Natural killer cell (primary cell): Measurements from ENCODE around the gene CASP8. TPM values are rescaled to one million over a fixed set of nuclear protein-coding genes. Genes with fewer than 3 reads are reported as not detected.
A peak's percentile ranks its signal among the peaks of the same experiment; 100 is the strongest.

Experiments
- ATAC-seq, 3 donors: fragments of 150-1000 bp in 2 of 3; fragments of 200-7000 bp in 1 of 3; cut with Tn5 transposase; 1 replicate in 1 of 3; 2 replicates in 2 of 3; pipeline ENCODE4 v1.10.0; 2021; ENCODE audit warnings: mild to moderate bottlenecking in 2 of 3, moderate library complexity in 2 of 3
- DNase-seq, 2 donors: peaks; one replicate each; pipeline versions ENCODE4 v3.0.0 to v3.0.0-alpha.2; 2013 to 2021; ENCODE audit warnings: mixed read lengths in 1 of 2
- H3K27ac ChIP-seq: one replicate; pipeline ENCODE4 v1.5.1; 2013; ENCODE audit warnings: mild to moderate bottlenecking, low read length
- H3K27me3 ChIP-seq: one replicate; pipeline ENCODE4 v1.6.1; 2013; ENCODE audit warnings: low read length; ENCODE audit not compliant: control insufficient read depth, insufficient read depth
- H3K36me3 ChIP-seq: one replicate; pipeline ENCODE4 v1.6.1; 2013; ENCODE audit warnings: low read length; ENCODE audit not compliant: control insufficient read depth, insufficient read depth
- H3K4me1 ChIP-seq: one replicate; pipeline ENCODE4 v1.6.1; 2013; ENCODE audit warnings: low read length; ENCODE audit not compliant: control insufficient read depth, insufficient read depth
- H3K4me3 ChIP-seq: one replicate; pipeline ENCODE4 v1.5.1; 2013; ENCODE audit warnings: low read length
- H3K9me3 ChIP-seq: one replicate; pipeline ENCODE4 v1.6.1; 2013; ENCODE audit warnings: low read length; ENCODE audit not compliant: control insufficient read depth, insufficient read depth
- H3K27ac Mint-ChIP-seq, 2 donors: one replicate each; pipeline ENCODE4 v1.8.0; 2022; ENCODE audit warnings: mild to moderate bottlenecking in 2 of 2, mixed read lengths in 2 of 2, moderate library complexity in 1 of 2
- H3K27me3 Mint-ChIP-seq, 2 donors: one replicate each; pipeline ENCODE4 v1.8.0; 2022; ENCODE audit warnings: low read depth in 2 of 2, mixed read lengths in 2 of 2
- H3K36me3 Mint-ChIP-seq: one replicate; pipeline ENCODE4 v1.8.0; 2022; ENCODE audit warnings: mixed read lengths
- H3K4me1 Mint-ChIP-seq, 2 donors: one replicate each; pipeline ENCODE4 v1.8.0; 2022; ENCODE audit warnings: mixed read lengths in 2 of 2
- H3K4me3 Mint-ChIP-seq: one replicate; pipeline ENCODE4 v1.8.0; 2022; ENCODE audit warnings: mild to moderate bottlenecking, moderate library complexity, mixed read lengths
- H3K9me3 Mint-ChIP-seq, 2 donors: one replicate each; pipeline ENCODE4 v1.8.0; 2022; ENCODE audit warnings: mixed read lengths in 2 of 2
- WGBS: methylation state at CpG from one replicate; pipeline ENCODE4 v1.1.7; 2013; ENCODE audit warnings: missing lambda C conversion rate; ENCODE audit not compliant: insufficient coverage; 5-methylcytosine and 5-hydroxymethylcytosine counted together
- intact Hi-C: fragments of 100-400 bp; cut with micrococcal nuclease; formaldehyde crosslinking; loops from one replicate; pipeline ENCODE4 v1.14.2; 2022
- total RNA-seq, 4 donors: library from RNA; stranded (reverse); fragments of 120-200 nt in 1 of 4; gene quantifications; one replicate each; pipeline versions ENCODE4 v1.2.3 to v1.2.4, GENCODE V29; 2013 to 2022
- TF ChIP-seq, protein P1 (sequence below): fragments of 200-600 bp; IDR thresholded peaks from one replicate; pipeline ENCODE4 v1.8.0; 2022; ENCODE audit warnings: antibody characterized with exemption

The CASP8 gene
- total RNA-seq, 3 donors from 2014 or later (not counting 1 experiment from before 2014, with no cell fraction given) = 218 to 404 (median 347) TPM

DNA sequence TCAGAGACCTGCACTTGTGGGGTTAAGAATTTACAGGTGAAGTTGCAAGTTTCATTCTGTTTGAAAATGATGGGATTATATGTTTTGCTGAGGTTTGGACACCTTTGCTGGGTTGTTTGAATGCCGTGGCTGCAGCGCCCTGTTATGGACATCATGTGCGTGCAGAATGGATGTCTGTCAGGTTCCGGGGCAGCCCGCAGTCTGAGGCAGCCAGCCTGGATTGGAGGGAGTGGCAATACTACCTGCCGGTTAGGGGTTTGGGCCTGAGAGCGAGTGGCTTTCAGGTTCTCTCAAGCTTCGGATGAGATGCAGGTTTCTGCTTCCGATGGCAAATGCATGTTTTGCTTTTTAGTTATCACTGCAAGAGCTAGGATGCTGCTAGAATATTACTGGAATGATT lies 1.1 kb downstream of the CASP8 start:
- H3K27ac Mint-ChIP-seq = peak overlapping the region; percentile 100
- H3K36me3 Mint-ChIP-seq = no peaks in the 10 kb centered on the region
- Histone ChIP-seq H3K27me3 (no peaks in the 10 kb centered on the region), H3K27ac (peak overlapping the region; percentile 98), H3K4me3 (peak overlapping the region; percentile 66), H3K36me3 (peaks cover 2% of the 10 kb centered on the region), H3K9me3 (no peaks in the 10 kb centered on the region), H3K4me1 (peaks cover 65% of the 10 kb centered on the region)
- WGBS = 2% methylated on average over 9 of the region's 9 CpGs
- H3K9me3 Mint-ChIP-seq = no peaks in the 10 kb centered on the region
- no peak for ATAC-seq
- intact Hi-C loops = loop anchor here (5.0 kb wide), 3 partner anchors 69 to 449 kb away; partner anchors contain the start of genes BZW1 and CLK1
- peak; percentile 36 to 79 for DNase-seq
- H3K4me3 Mint-ChIP-seq = peak overlapping the region; percentile 100
- no peaks in the 10 kb centered on the region for H3K27me3 Mint-ChIP-seq
- H3K4me1 Mint-ChIP-seq = peaks cover 83 to 91% of the 10 kb centered on the region in 2 donors
- TF ChIP-seq, protein P1, sequence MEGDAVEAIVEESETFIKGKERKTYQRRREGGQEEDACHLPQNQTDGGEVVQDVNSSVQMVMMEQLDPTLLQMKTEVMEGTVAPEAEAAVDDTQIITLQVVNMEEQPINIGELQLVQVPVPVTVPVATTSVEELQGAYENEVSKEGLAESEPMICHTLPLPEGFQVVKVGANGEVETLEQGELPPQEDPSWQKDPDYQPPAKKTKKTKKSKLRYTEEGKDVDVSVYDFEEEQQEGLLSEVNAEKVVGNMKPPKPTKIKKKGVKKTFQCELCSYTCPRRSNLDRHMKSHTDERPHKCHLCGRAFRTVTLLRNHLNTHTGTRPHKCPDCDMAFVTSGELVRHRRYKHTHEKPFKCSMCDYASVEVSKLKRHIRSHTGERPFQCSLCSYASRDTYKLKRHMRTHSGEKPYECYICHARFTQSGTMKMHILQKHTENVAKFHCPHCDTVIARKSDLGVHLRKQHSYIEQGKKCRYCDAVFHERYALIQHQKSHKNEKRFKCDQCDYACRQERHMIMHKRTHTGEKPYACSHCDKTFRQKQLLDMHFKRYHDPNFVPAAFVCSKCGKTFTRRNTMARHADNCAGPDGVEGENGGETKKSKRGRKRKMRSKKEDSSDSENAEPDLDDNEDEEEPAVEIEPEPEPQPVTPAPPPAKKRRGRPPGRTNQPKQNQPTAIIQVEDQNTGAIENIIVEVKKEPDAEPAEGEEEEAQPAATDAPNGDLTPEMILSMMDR = no peak

DNA sequence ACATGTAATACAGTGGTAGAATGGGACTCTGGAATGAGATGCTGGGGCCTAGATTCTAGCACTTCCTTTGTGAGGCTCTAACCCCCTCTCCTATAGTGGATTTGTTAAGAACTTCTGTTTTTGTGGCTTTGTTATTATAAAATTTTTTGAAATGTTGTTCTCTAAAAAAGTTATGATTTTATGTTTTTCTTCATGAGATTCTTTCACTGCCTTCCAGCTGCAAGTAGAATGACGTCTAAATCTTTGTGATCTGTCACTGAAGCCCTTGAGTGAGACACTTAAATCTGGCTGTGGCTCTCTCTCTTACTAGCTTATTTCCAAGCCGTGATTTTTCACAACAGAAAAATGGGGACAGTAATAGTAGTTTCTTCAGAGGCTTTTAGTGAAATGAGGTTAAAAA lies 1.6 kb downstream of the CASP8 start:
- ATAC-seq (no peak), DNase-seq (peak in 1 of 2 donors; percentile 48)
- intact Hi-C loops = loop anchor here (5.0 kb wide), 3 partner anchors 70 to 450 kb away; partner anchors contain the start of genes BZW1 and CLK1
- Mint-ChIP-seq H3K27ac (peak overlapping the region; percentile 100), H3K4me1 (peaks cover 83 to 91% of the 10 kb centered on the region in 2 donors), H3K9me3 (no peaks in the 10 kb centered on the region), H3K4me3 (peak overlapping the region; percentile 100), H3K27me3 (no peaks in the 10 kb centered on the region), H3K36me3 (no peaks in the 10 kb centered on the region)
- Histone ChIP-seq H3K4me3 (peak overlapping the region; percentile 66), H3K27ac (peak overlapping the region; percentile 98), H3K9me3 (no peaks in the 10 kb centered on the region), H3K36me3 (peaks cover 6% of the 10 kb centered on the region), H3K4me1 (peaks cover 65% of the 10 kb centered on the region), H3K27me3 (no peaks in the 10 kb centered on the region)
- WGBS = 0% methylated on average over 1 of the region's 2 CpGs
- TF ChIP-seq, protein P1 = no peak

DNA sequence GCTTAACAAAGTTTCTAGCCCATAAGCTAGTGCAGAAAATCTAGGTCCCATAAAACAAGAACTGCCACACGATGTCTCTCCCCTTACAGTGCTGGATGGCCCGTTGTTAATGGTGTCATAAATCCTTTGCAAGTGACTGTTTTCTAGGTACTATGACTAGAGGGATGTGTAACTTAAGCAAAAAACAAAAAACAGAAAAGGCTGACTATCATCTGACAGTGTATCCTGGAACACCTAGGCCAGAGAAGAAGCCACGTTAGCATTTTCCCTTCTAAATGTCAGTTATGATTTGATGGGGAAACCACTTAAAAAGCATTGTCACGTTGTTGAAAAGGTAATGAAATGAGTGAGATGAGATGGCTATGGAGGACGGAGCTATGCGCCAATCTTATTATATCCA lies 2.4 kb downstream of the CASP8 start:
- Histone ChIP-seq H3K27ac (peak overlapping the region; percentile 66), H3K27me3 (no peaks in the 10 kb centered on the region), H3K9me3 (no peaks in the 10 kb centered on the region), H3K36me3 (peaks cover 9% of the 10 kb centered on the region), H3K4me3 (peak overlapping the region; percentile 20), H3K4me1 (peaks cover 65% of the 10 kb centered on the region)
- H3K27ac Mint-ChIP-seq = peak overlapping the region; percentile 100
- TF ChIP-seq, protein P1 = no peak
- peaks cover 83 to 92% of the 10 kb centered on the region in 2 donors for H3K4me1 Mint-ChIP-seq
- H3K9me3 Mint-ChIP-seq = no peaks in the 10 kb centered on the region
- ATAC-seq (no peak), DNase-seq (peak in 1 of 2 donors; percentile 56)
- no peaks in the 10 kb centered on the region for H3K36me3 Mint-ChIP-seq
- WGBS = 0% methylated on average over 3 of the region's 6 CpGs
- H3K4me3 Mint-ChIP-seq = peak overlapping the region; percentile 88
- H3K27me3 Mint-ChIP-seq = no peaks in the 10 kb centered on the region
- intact Hi-C loops = loop anchor here (5.0 kb wide), 3 partner anchors 70 to 450 kb away; partner anchors contain the start of genes BZW1 and CLK1

DNA sequence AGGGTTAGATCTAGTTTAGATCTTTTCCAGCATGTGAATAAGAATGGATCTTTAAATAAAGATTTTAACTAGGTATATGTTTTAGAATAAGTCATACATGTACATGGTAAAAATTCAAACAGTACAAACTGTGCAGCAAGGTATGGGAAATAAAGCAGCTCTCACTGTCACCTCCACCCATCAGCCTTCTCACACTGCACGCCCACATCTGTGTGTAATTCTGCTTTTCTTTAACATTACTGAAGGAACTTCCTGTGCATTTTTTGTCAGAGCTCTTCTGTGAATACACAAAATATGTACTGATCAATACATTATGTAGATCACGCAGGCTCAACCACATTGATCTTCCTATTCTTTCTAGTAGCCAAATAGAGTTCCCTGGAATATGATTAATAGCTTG lies 3.4 kb downstream of the CASP8 start:
- Histone ChIP-seq H3K4me1 (peaks cover 67% of the 10 kb centered on the region), H3K4me3 (peak overlapping the region; percentile 20), H3K9me3 (no peaks in the 10 kb centered on the region), H3K36me3 (peaks cover 18% of the 10 kb centered on the region), H3K27me3 (no peaks in the 10 kb centered on the region), H3K27ac (peak overlapping the region; percentile 69)
- H3K4me3 Mint-ChIP-seq = peak overlapping the region; percentile 88
- H3K36me3 Mint-ChIP-seq = no peaks in the 10 kb centered on the region
- ATAC-seq (peak; percentile 22 to 62 (median 23)), DNase-seq (peak in 1 of 2 donors; percentile 55)
- 15% methylated on average over 2 of the region's 2 CpGs for WGBS
- H3K27me3 Mint-ChIP-seq = no peaks in the 10 kb centered on the region
- H3K27ac Mint-ChIP-seq = peak overlapping the region; percentile 100
- H3K4me1 Mint-ChIP-seq = peaks cover 78 to 87% of the 10 kb centered on the region in 2 donors
- TF ChIP-seq, protein P1 = no peak
- intact Hi-C loops = loop anchor here (5.0 kb wide), 3 partner anchors 71 to 451 kb away; partner anchors contain the start of genes BZW1 and CLK1
- H3K9me3 Mint-ChIP-seq = no peaks in the 10 kb centered on the region
